Mammary microvascular endothelial cell (primary cell): ENCODE data around the gene TRPV6. TPM values are rescaled to one million over a fixed set of nuclear protein-coding genes. Genes with fewer than 3 reads are reported as not detected.

Experiments
- total RNA-seq: library from RNA; depleted of rRNA; stranded (reverse); fragments of >200 nt; gene quantifications from 2 replicates; pipeline ENCODE4 v1.2.3, GENCODE V29; 2015

The TRPV6 gene
- total RNA-seq: not detected in 2 replicates

GRCh38 chr7:142885311-142886230, at the start of gene TRPV6:
Gene TRPV6, minus strand, starts transcription at chr7:142885745.

DNA sequence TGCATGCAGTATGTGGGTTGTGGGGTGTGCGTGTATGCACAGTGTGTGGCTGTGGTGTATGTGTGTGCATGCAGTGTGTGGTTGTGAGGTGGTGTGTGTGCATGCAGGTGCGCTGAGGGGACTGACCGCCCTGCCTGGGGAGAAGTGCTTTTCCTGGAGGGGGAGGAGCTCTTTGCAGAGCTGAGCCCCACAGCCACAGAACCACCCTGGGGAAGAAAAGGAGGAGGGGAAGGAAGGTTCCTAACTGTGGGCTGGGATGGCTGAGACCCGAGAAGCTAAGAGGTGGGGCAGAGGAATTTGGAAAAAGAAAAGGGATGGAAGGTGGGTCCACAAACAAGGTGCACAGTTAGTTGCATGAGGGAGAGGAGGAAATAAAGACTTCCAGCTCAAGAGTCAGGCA, 48.1 kb upstream of the TRPV6 start, which contains the start of gene TRPV5:
Gene TRPV5, minus strand, starts transcription at position 123 of the 400 bp plus-strand sequence. CDS start 287 bp downstream, outside the sequence.

DNA sequence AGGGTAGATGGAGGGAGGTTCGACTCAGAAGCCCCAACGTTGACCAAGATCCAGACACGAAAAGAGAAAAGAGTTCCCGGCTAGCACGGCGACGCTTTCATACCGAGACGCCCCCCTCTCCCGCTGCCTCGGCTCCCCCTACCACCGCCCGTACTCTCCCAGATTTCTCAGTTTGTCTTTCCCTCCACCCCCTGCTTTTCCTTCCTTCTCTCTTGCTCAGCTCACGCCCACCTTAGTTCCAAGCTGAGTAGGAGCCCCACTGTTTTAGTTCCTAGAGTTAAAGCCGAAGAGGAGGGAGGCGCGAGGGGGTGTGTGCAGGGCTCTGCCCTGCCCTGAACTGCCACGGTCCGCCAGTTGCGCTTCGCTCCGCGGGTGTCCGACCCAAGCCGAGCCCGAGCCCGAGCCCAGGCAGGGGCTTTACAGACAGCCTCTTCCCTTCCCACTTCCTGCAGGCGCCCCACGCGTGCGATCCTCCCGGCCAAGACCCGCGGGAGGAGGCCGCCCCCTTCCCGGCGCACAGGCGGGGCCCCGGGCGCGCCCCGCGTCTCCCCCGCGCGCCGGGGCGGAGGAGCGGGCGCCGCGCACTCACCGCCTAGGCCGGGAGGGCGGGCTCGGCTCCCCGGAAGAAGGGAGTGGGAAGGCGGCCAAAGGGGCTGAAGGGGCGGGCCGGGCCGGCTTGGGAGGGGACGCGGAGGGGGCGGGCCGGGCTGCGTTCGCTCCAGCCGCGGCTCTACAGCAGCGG, 31.0 kb downstream of the TRPV6 start, which contains the start of gene EPHB6:
Gene EPHB6, plus strand, starts transcription at position 705 of the 742 bp plus-strand sequence. CDS start 8,152 bp downstream, outside the sequence.

Other genes starting within 250 kb of the TRPV6 start
- gene PRSS1, start 136.3 kb downstream of the TRPV6 start, total RNA-seq: not detected in 2 replicates
- gene PRSS2, start 114.8 kb downstream of the TRPV6 start, total RNA-seq: not detected in 2 replicates
- 0.15 TPM in 1 of 2 replicates, not detected in the other for gene EPHB6, start 30.7 kb downstream of the TRPV6 start, total RNA-seq
- gene TRPV5, start 48.0 kb upstream of the TRPV6 start, total RNA-seq: not detected in 2 replicates
- gene LLCFC1, start 53.7 kb upstream of the TRPV6 start, total RNA-seq: not detected in 2 replicates
- not detected in 2 replicates for gene KEL, start 76.6 kb upstream of the TRPV6 start, total RNA-seq
- not detected in 2 replicates for gene OR9A2, start 141.4 kb upstream of the TRPV6 start, total RNA-seq
- not detected in 2 replicates for gene OR6V1, start 166.6 kb upstream of the TRPV6 start, total RNA-seq
- gene PIP, start 246.3 kb upstream of the TRPV6 start, total RNA-seq: not detected in 2 replicates